ENCODE results near the gene GALNT8.

Gene GALNT8

GRCh38 chr12:4819654-4820053, 99.5 kb downstream of the GALNT8 start:
- Mint-ChIP-seq H3K27me3 (ENCODE audit: low read depth) (peaks cover 20% of the 10 kb centered on the region), H3K36me3 (ENCODE audit: low read depth) (peaks cover 11% of the 10 kb centered on the region), H3K9me3 (no peaks in the 10 kb centered on the region), H3K4me1 (ENCODE audit: low read depth) (peaks cover 18% of the 10 kb centered on the region), H3K4me3 (no peak overlapping the region), H3K27ac (no peak overlapping the region)

GRCh38 chr12:4820971-4821370, 100.8 kb downstream of the GALNT8 start:
- no peak overlapping the region for H3K4me3 Mint-ChIP-seq

More at GRCh38 chr12:4820971-4821370, 100.8 kb downstream of the GALNT8 start:
- H3K9me3 Mint-ChIP-seq: no peaks in the 10 kb centered on the region
- no peak overlapping the region for H3K27ac Mint-ChIP-seq
- H3K4me1 Mint-ChIP-seq (ENCODE audit: low read depth): peaks cover 31% of the 10 kb centered on the region
- peaks cover 13% of the 10 kb centered on the region for H3K36me3 Mint-ChIP-seq (ENCODE audit: low read depth)
- H3K27me3 Mint-ChIP-seq (ENCODE audit: low read depth): peaks cover 15% of the 10 kb centered on the region
